GM18511 (cell line): Measurements from ENCODE around the gene ALPI.

ENCODE experiments used
- ATAC-seq: cut with Tn5 transposase; IDR thresholded peaks from one replicate; pipeline ENCODE4 v1.9.1; 2021; ENCODE audit warnings: mild to moderate bottlenecking, moderate library complexity; ENCODE audit not compliant: unreplicated experiment

ALPI gene

DNA sequence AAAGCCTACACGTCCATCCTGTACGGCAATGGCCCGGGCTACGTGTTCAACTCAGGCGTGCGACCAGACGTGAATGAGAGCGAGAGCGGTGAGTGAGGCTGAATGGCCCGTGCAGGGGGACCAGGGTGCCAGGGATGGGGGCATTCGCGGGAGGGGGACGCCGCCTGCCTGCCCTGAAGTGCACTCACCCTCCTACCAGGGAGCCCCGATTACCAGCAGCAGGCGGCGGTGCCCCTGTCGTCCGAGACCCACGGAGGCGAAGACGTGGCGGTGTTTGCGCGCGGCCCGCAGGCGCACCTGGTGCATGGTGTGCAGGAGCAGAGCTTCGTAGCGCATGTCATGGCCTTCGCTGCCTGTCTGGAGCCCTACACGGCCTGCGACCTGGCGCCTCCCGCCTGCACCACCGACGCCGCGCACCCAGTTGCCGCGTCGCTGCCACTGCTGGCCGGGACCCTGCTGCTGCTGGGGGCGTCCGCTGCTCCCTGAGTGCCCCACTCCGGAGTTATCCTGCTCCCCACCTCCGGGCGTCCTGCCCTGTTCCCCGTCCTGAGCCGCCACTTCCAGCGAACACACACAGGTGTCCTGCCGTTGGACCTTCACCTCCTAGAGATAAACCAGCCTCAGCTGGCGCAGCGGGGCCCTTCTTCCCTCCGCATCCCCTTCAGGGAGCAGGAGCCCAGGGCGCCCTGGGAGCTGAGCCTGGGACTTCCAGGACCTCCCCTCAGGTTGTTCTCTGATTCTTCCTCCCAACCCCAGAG, 2.9 kb downstream of the ALPI start:
- ATAC-seq: no peak

DNA sequence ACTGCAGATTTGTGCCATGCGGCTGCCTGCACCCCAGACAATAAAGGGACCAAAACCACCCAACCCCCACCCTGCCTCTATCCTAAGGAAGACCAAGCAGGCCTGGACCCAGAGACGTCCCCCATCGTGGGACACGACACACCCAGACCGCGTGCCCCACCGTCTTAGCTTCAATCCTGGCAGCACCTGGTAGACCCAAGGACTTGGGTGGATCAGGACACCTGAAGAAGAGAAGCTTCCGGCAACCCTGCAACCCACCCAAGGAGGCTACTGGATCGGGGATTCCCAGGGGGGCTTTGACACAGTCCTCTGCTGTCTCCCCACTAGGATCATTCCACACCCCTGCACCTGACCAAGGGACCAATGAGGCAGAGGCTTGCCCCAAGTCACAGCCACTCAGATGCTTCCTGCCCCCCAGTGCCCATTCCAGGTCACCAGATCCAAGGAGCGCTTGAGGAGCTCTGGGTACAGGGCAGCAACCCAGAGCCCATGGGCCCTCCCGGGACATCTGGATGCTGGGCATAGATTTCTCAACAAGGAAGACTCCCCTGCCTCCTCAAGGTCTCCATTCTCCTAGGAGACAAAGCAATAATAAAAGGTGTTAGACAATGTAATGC, 3.6 kb downstream of the ALPI start:
- no peak for ATAC-seq

DNA sequence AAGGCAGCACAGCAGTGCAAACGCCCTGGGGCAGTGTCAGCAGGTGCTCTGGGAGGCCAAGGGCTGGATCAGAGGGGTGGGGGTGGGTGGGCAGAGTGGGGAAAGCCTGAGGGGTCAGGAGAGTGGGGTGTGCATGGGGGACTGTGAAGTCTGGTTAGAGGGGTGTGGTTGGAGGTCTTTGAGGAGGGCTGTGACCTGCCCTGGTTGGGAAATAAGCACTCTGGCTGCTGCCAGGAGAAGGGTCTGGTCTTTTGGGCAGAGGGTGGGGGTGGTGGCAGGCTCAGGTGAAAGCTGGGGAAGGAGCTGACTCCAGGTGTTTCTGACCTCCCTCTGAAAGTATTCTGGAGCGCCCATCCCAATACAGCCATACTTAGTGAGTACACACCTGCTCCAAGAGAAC, 4.2 kb downstream of the ALPI start:
- ATAC-seq: no peak

DNA sequence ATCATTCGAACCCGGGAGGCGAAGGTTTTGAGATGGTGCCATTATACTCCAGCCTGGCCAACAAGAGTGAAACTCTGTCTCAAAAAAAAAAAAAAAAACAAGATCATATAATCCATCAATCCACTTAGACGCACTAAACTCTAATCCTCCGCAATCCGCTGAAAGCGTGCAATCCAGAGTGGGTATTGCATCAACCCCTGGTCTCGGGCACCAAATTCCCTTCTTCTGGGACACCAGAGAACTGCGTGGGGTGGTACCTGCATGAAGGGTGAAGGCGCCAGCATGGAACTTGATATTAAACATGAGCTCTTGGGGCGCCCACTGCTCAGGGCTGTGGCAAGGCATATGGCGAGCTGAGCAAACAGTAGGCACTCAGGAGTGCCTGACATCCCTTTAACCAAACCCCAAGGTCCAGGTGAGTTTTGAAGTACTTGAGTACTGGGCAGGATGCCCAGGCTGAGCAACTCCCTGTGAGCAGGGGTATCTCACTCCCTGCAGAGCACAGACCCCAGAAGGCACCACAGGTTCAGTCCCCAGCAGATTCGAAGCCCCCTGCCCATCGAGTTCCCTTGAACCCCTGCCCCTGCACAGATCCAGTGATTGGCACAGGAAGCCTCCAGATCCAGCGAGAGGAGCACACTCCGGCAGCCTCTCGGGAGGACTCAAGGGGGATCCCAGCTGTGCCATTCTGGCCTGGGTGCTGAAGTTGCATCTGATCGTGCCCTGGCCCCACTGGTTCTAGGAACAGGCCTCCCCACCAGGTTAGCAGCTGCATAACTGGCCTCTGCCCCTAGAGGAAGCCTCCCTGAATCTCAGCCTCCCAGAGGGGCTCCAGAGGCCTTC, 8.0 kb downstream of the ALPI start:
- no peak for ATAC-seq

DNA sequence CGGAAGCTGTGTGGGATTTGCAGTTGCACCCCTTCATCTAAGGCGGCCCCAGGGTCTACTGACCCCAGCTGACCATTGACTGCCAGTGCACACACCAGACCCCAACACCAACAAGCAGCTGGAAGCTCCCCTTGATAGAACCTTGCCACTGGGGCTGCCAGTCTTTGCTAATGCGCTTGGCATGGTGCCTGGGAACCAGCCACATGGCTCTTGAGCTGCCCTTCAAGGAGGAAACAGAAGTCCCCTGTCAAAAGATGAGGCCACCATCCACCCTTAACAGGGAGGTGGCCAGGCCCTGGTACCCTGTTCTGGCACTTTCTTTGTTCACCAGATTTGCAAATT, 8.6 kb downstream of the ALPI start:
- ATAC-seq: no peak

DNA sequence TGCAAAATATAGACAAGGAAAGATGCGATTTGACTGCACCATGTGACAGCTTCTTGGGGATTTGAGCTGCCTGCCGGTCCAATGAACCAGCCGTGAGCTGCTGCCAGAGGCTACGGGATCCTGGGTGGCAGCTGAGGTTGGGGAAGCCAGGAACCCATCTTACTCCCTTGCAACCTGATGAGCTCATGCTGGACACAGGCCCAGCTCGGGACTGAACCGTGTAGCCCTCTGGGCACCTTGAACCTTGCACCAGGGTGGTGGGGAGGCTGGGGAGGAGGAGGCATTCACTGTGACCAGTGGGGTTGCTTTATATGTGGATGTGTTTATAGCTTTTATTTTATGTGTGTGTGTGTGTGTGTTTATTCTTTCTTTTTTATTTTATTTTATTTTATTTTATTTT, 9.1 kb downstream of the ALPI start:
- no peak for ATAC-seq

DNA sequence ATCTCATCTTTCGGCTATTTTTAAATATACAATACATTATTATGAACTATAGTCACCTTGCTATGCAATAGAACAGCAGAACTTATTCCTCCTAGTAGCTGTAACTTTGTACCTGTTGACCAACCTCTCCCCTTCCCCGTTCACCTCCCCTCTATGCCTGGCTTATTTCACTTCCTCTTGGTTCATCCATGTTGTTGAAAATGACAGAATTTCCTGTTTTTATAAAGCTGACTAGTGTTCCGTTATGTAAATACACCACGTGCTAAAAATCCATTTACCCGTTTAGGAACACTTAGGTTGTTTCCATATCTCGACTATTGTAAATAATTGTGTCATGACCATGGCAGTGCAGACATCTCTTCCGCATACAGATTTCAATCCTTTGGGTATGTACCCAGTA, 10.3 kb downstream of the ALPI start:
- no peak for ATAC-seq

DNA sequence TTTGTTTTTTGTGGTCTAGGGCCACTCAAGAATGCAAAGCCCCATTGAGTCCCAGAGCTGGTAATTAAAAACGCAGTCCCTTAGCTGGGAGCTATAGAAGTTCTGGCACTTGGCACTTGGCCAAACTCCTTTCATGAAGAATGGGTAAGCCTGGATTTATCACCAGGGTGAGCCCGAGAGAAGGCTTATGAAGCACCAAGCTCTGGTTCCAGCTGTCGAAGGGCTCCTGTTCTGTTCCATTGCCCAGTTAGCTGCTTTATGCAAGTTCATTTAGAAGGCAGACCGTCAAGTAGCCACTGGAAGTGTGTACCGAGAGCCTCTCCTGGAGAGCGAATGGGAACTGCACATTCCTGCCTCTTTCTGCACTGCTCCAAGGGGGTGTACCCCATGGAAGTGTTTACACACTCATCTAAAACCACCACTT, 17.5 kb downstream of the ALPI start:
- no peak for ATAC-seq

DNA sequence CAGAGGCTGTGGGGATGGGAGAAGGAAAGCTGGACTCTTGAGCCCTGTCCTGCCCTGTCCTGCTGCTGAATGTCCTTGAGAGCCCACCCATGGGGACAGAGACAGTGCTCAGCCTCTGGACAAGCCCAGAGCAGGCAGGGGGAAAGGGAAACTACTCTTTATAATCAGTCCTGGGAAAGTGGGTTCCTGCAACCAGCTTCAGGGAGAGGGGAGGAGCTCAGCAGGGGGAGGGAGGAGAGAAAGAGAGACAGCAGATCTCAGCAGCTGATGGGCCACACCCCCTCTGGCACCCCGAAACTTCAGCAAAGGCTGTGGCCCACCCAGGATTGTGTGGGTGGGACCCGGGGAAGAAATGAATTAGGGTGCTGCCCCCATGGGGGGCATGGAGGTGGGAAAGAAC, 20.1 kb downstream of the ALPI start:
- no peak for ATAC-seq

DNA sequence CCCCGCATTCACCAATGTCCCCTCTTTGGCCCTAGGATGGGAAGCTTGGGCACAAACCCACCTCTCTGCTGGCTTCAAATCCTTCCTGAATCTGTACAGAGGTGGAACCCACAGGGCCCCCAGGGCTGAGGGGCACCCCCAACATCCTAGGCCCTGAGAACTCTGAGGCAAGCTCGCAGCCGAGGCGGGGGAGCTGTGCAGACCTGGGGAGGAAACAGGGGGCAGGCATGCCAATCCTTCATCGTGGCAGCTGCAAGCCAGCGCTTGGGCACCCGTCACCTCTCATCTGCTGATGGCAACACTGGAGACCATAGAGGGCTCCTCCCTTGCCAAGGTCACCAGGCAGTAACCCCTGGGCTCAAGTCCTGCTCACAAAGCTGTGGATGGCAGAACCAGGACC, 20.8 kb downstream of the ALPI start:
- ATAC-seq: no peak

DNA sequence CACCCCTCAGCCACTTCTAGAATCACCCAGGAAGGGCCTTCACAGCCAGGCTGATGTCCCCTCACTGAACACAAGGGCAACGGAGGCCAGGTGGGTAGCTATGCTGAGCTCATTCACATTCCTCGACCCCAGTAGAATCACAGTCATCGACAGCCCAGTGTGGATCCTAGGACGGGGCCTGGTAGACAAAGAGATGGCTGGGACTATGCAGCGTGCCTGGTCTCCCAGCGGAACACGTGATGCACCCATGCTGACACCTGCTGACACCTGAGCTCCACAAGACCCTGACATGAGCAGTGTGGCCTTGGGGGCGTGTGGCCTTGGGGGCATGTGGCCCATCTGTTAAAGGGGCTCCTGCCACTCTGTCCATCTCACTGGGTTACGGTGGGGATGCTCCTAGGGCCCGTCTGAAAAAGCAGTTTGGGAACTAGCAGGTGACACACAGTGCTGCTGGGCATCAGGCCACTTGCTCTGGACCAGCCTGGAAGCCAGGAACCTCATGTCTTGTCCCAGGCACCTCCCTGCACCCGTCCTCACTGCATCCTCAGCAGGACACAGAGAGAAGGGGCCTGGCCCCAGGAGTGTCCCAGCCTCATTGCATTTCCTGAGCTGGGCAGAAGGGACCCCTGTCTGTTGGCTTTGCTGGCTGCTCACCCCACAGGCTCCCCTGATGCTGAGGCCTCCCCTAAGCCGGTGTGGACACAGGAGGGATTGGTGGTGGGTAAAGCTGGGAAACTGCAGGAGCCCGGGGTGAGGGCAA, 22.0 kb downstream of the ALPI start:
- no peak for ATAC-seq

DNA sequence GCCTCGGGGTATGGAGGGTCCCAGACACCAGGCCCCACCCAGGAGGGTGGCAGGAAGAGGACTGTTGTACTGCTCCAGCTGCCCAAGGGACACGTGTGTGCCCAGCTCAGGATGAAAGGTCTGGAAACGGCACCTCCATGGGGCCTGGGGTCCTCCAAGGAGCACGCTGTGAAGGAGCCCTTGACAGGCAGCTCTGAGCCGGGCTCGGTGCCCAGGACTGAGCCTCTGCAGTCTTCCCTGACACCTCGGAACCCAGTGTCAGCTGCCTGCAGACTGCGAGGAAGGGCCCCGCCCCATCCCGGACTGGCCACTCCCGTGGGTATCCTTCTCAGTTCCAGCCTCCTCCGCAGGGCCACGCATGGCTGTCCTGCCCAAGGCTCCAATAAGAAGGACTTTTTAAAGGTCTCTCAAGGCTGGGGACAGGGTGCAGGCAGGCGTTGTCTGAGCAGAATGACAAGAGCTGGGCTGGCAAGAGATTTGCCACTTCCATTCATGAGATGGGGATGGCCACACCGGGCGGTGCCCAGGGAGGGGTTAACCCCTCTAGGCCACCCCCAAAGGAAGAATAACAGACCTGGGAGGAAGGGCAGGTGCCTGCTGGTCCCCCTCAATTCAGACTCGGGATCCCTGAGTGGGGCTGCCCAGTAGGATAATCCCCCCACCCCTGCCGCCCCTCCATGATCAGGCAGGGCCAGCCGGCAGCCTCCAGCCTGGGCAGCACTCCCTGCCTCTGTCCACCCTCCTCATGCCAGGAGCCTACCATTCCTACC, 22.8 kb downstream of the ALPI start:
- ATAC-seq: no peak

DNA sequence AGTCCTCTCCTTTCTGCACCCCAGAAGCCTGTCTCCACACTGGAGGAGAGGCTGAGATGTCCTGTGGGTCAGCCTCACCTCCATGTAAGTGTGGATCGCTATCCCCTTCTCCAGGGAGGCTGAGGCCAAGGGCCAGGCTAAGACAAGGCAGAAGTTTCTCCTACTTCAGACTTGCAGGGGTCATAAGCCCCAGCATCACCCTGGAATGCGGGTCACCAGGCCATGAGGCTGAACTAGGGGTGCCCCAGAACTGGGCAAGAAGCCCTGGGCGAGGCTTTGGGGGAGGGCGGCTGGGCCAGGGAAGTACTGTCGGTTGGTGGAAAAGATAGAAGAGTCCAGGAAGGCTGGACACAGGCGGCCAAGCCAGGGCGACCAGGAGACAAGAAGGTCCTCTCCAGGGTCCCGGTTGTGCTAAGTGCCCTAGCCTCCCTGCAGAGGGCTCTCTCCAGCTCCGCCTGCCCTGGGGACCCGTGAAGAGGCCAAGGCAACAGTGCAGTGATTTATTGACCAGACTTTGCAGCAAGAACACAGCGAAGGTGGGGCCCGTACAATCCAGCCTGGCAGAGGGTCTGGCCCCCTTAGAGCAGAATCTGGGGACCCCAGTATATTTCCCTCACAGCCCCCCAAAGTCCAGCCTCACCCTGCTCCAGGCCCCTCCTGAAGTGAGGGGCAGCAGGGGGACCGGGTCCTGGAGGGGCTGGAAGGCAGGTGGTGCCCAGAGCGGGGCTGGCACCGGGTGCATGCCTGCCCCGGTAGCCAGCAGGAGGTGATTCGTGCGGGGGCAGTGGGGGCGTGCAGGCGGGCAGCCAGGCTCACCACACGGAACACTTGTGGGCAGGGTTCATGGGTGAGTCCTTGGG, 23.6 kb downstream of the ALPI start:
- no peak for ATAC-seq

DNA sequence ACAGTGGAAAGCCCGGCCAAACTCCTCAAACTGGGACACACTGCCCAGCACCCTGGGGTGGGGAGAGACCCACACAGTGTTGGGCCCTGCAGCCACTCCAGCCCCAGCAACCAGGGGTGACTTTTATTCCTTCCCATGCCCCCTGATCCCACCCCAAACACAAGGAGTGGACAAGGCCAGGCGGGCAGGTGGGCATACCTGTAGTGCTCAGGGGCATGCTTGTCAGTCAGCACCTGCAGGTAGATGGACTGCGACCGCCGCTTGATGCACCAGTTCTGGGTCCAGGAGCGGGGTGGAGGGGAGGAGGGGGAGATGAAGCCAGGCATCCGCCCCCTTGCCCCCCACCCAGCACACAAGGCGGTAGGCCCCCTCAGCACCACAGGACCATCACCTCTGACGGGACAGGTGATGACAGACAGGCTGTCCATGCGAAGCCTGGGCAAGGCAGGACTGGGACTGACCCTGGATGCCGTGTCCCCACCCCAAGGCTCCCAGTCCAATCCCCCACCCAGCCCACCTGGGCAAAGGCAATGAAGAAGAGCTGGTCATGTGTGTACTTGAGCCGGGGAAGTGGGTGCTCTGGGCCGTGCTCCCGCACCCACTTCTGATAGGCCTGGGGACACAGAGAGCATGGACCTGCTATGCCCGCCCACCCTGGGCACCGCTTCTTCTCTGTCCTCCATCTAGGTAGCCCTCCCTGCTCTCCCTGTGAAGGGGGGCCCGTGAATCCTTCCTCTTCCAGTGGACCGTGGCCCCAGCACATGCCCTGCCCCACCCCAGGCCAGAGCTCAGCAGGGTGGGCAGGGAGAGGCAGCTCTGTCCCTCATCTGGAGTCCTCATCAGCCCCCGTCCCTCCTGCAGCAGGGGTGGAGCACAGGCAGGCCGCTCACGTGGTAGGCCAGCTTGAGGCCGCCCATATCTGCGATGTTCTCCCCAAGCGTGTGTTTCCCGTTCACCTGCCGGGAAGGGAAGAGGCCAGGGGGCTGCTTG, 24.5 kb downstream of the ALPI start:
- no peak for ATAC-seq

DNA sequence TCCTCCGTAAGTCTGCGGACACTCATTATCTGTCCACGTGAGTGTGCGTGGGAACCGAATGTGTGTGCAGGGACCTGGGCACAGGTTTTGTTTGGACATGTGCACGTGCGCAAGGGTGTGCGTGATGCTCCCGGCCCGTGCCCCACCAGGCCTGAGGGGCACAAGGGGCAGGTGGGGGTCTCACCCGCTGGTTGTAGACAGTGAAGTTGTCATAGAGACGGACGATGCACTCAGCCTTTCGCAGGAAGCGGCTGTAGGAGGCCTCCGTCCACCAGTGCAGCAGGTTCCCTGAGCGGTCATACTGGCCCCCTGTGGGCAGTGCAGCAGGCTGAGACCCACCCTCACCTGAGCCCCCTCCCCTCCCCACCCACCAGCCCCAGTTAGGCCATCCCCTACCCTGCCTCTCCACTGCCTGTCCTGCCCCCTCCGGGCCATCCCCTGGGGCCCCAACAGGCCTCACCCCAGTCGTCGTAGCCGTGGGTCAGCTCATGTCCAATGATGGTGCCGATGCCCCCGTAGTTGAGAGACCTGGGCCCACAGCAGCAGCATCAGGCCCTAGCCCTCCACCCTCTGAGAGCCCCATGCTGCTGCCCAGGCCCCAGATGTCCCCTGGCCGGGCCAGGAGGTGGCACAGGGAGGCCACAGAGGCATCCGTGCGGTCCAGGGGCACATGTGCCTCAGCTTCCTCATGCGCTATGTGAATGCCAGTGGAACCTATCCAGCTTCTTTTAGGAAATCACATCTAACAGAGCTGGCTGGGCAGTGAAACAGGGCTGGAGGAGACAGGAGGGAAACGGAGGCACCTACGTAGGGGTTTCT, 25.6 kb downstream of the ALPI start:
- ATAC-seq: no peak

DNA sequence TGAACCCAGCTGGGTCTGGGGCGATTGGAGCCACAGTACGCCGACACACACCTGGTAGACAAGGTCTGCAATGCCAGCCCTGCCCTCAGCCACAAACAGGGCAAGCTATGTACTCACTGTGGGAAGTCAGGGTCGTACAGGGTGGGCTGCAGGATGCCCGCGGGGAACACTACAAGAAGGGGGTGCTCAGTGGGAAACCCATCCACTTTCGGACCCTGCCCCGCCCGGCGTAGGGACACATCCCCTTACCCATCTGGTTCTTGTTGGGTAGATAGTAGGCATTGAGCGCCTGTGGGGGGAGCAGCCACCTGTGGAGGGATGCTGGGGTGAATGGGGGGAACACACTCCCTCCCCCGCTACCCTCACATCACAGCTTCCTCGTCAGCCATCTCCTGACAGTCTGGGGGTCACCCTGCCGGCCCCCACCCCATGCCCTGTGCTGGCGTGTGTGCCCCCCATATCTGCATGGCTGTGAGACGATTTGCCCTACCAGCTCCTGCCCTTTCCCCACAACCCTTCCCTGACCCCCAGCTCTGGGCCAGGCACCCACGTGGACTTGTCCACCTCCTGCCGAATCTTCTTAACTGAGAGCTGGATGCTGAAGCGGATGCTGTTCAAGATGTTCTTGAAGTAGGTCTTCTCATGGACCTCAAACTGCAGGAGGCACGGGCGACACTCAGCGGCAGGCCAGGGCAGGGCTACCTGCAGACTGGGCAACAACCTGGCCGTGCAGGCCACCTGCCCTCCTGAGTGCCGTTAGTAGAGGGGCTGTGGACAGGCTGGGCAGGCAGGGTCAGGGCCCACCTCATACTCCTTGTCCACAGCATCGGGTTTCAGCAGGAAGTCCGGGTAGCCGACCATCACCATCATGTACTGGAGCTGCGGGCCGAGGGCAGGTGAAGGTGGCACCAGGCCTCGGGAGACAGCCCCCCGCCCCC, 26.6 kb downstream of the ALPI start:
- no peak for ATAC-seq
